Endothelial cell of umbilical vein (primary cell): ENCODE results near the gene DCLK1.

ENCODE experiments used
- CTCF ChIP-seq, 2 donors: IDR thresholded peaks; 1 replicate in 1 of 2; 2 replicates in 1 of 2; pipeline ENCODE4 v1.5.1; 2011; ENCODE audit warnings: low read length in 2 of 2, mild to moderate bottlenecking in 2 of 2, moderate library complexity in 2 of 2, control low read depth in 1 of 2, inconsistent platforms in 1 of 2, low read depth in 1 of 2; ENCODE audit not compliant: insufficient read depth in 1 of 2; ENCODE audit errors: extremely low read depth in 1 of 2
- EZH2 ChIP-seq: IDR thresholded peaks from 2 replicates; pipeline ENCODE4 v1.6.1; 2012; ENCODE audit warnings: borderline replicate concordance, low read depth, mild to moderate bottlenecking, moderate library complexity, low read length, inconsistent platforms; ENCODE audit not compliant: severe bottlenecking
- FOS ChIP-seq: IDR thresholded peaks from 2 replicates; pipeline ENCODE4 v1.6.1; 2011; ENCODE audit warnings: mild to moderate bottlenecking, low read length, moderate library complexity, borderline replicate concordance; ENCODE audit not compliant: insufficient read depth
- GATA2 ChIP-seq: IDR thresholded peaks from 2 replicates; pipeline ENCODE4 v1.7.0; 2011; ENCODE audit warnings: low read depth, mild to moderate bottlenecking, moderate library complexity, mixed read lengths, low read length; ENCODE audit not compliant: insufficient read length, insufficient read depth
- JUN ChIP-seq: IDR thresholded peaks from 2 replicates; pipeline ENCODE4 v1.6.1; 2011; ENCODE audit warnings: borderline replicate concordance, low read depth; ENCODE audit not compliant: insufficient read length, insufficient read depth
- MAX ChIP-seq: IDR thresholded peaks from 2 replicates; pipeline ENCODE4 v1.6.1; 2011; ENCODE audit not compliant: insufficient read depth, insufficient read length
- MYC ChIP-seq: IDR thresholded peaks from one replicate; pipeline ENCODE4 v1.6.1; 2011; ENCODE audit warnings: mild to moderate bottlenecking, low read depth, low read length
- POLR2A ChIP-seq: IDR thresholded peaks from 2 replicates; pipeline ENCODE4 v1.6.1; 2012; ENCODE audit warnings: low read depth, mild to moderate bottlenecking, control low read depth, low read length
- POLR2AphosphoS5 ChIP-seq: IDR thresholded peaks from 2 replicates; pipeline ENCODE4 v1.6.1; 2012; ENCODE audit warnings: low read depth, mild to moderate bottlenecking, control low read depth, low read length, moderate library complexity; ENCODE audit not compliant: insufficient read depth

GRCh38 chr13:36082806-36083205 is 48.4 kb downstream of the DCLK1 start:
- TF ChIP-seq CTCF (IDR thresholded peaks at IDR 0.05; ENCODE audit: extremely low read depth in 1 of 2, insufficient read depth in 1 of 2, low read depth in 1 of 2, low read length in 2 of 2) (no peak), POLR2AphosphoS5 (no peak), MYC (no peak), MAX (no peak), FOS (no peak), EZH2 (no peak), POLR2A (no peak), JUN (no peak), GATA2 (no peak)
